ENCODE results near the gene PGM2.

DNA sequence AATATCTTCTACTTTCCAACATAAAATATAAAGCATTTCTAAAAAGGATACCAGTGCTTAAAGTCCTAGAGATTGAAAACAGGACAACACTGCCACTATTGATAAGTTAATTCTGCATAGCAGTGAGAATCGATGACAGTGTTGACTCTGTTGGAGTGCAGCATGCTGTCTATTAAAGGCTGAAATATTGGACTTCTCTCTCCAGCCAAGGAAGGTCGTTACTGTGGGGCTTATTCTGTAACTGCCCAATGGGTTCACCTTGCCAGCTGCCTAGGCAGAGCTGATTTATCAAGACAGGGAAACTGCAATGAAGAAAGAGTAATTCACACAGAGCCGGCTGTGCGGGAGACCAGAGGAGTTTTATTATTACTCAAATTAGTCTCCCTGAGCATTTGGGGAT, 37.7 kb upstream of the PGM2 start:
- TF ChIP-seq, protein P1, sequence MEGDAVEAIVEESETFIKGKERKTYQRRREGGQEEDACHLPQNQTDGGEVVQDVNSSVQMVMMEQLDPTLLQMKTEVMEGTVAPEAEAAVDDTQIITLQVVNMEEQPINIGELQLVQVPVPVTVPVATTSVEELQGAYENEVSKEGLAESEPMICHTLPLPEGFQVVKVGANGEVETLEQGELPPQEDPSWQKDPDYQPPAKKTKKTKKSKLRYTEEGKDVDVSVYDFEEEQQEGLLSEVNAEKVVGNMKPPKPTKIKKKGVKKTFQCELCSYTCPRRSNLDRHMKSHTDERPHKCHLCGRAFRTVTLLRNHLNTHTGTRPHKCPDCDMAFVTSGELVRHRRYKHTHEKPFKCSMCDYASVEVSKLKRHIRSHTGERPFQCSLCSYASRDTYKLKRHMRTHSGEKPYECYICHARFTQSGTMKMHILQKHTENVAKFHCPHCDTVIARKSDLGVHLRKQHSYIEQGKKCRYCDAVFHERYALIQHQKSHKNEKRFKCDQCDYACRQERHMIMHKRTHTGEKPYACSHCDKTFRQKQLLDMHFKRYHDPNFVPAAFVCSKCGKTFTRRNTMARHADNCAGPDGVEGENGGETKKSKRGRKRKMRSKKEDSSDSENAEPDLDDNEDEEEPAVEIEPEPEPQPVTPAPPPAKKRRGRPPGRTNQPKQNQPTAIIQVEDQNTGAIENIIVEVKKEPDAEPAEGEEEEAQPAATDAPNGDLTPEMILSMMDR (IDR thresholded peaks at IDR 0.05): no peak
- TF ChIP-seq CHD2 (IDR thresholded peaks at IDR 0.05; ENCODE audit: low read length, partially characterized antibody) (no peak), POLR2AphosphoS5 (IDR thresholded peaks at IDR 0.05; ENCODE audit: low read depth, low read length) (no peak), RAD21 (IDR thresholded peaks at IDR 0.05; ENCODE audit: low read length) (no peak)
- TF ChIP-seq, protein P2, sequence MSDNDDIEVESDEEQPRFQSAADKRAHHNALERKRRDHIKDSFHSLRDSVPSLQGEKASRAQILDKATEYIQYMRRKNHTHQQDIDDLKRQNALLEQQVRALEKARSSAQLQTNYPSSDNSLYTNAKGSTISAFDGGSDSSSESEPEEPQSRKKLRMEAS (IDR thresholded peaks at IDR 0.05; ENCODE audit: low read depth): no peak

All from SK-N-SH (cell line).